GM21528 (cell line): ENCODE results near the gene C1GALT1.
A peak's percentile ranks its signal among the peaks of the same experiment; 100 is the strongest.
"Not testable (repeated sequence)": the region's sequence is repeated elsewhere in the genome, so short reads cannot be mapped to it uniquely, and the experiment has no call there.

ENCODE experiments used
- ATAC-seq: cut with Tn5 transposase; IDR thresholded peaks from one replicate; pipeline ENCODE4 v1.9.1; 2021; ENCODE audit warnings: mild to moderate bottlenecking, moderate library complexity; ENCODE audit not compliant: unreplicated experiment, low FRiP score

C1GALT1 gene

DNA sequence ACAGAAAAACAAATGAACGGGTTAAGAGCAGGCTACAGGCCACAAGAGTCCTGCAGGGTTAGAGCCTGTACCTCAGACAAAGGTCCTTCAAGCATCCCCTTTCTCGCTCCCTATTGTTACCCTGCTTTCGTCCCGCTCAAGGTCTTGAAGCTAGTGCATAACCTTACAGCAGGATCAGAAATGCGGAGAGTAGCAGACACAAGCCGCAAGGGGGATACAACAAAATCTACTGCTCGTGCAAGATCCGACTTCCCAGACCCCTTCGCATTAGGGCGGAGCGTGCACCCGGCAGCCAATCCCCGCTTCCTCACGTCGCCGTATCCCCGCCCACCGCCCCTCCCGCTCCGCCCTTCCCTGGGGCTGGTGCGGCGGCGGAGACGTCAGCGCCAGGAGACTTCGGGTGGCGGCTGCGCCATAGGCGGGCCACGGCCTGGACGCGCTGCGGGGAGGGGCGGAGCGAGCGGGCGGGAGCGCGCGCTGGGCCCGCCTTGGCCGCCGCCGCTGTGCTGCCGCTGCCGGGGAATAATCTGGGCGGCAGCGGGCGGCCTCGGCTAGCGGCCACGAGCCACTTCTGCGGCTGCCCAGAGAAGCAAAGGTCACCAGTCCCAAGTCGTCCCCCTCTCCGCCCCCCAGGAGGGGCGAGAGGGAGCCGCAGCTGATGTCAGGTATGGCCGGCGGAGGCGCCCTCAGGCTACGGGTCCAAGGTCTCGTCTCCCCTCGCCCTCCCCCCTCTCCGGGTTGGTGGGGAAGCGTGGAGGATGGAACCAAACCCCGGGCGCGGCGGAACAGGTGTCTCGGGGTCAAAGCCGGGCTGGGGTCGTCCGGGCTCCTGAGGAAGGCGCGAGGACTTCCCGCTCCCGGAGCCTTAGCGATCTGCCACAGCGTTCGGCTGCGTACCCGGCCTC is at the start of gene C1GALT1:
Gene C1GALT1 (plus strand): TSS at position 389 of the 905 bp plus-strand sequence. CDS start 51,776 bp downstream, outside the sequence.
- ATAC-seq = peak; percentile 86

DNA sequence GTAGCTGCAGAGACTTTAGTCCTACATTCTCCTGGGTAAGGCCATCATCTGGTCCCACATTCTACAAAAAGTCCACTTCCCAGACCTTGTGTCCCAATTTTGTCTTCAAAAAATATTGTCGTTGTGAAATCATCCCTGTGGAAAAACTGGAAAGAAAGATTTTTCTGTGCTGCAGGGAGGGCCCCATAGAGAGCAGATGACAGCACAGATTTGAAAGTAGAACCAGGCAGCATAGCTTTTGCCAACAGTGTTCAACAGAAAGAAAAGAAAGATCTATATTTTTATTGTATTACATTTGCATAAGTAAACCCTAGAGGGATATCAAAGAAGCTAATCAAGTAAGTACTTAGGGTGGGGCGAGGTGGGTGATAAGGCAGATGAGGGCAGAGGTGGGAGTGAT is 48.3 kb upstream of the C1GALT1 start:
- ATAC-seq = no peak

DNA sequence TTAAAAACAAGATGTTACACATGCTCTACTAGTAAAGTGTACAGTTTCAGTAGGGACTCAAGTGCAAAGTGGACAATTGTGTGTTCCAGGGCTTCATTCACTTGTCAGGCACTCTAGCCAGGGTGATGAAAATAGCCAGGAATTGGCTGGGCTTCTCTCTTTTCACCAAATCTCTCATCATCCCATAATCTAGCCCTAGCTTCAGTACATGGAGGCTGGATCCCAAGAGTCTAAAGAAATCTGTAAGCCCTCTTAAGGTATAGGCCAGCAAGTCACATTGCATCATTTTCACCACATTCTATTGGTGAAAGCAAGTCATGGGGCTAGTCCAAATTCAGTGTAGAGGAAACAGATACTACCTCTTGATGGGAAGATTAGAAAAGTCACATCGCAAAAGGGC is 47.3 kb upstream of the C1GALT1 start:
- no peak for ATAC-seq

DNA sequence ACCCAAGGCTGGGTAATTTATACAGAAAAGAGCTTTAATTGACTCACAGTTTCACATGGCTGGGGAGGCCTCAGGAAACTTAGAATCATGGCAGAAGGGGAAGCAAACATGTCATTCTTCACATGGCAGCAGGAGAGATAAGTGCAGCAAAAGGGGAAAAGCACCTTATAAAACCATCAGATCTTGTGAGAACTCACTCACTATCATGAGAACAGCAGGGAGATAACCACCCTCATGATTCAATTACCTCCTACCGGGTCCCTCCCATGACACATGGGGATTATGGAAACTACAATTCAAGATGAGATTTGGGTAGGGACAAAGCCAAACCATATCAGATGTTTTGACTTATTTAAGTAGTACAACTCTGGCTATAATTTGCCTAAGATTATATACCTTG is 46.4 kb upstream of the C1GALT1 start:
- ATAC-seq = not testable (repeated sequence)

DNA sequence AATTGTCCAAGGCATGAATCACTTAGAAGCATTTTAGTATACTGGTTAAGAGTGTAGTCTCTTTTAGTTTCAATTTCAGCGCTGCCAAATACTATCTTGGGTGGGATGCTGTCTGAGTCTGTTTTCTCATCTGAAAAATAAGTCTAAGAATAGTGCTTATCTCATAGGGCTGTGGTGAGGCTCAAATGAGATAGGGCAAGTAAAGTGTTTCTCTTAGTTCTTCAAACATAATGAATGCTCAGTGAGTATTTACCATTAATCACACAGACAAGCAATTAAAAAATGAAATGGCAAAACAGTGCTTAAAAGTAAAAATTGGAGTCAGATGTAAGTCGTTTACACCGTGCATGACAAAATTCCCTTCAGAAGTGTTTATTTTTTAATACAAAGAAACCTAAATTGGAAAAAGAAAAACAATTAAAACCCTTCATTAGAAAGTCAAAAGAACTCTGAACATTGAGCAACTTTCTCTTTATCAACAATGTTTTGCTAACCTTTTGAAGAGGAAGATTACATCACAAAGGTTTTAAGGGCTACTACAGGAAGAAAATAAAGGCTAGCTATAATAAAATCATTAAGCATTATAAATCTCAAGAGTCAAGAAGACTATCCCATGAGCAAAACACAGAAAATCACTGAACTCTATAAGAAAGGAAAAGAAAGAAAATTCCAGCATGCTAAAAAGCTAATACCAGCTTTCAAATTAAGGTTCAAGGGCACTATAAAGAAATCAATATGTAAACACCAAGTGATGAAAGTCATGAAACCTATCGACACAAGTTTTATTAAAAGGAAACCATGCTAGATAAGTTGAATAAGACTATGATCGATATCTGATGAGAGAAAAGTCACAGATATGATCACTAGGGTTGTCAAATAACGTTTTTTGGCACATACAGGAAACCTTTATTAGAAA is 45.6 kb upstream of the C1GALT1 start:
- no peak for ATAC-seq

DNA sequence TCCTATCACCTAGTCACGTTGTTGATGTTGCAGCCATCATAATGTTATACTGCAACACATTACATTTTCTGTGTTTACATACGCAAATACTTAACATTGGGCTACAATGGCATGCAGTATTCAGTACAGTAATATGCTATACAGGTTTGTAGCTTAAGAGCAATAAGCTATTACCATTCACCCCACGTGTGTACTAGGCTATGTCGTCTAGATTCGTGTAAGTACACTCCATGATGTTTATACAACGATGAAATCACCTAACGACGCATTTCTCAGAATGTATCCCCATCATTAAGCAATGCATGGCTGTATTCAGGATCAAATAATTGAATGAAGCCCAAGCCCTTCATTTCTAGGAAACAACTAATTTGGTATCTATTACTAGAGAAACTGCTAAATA is 43.4 kb upstream of the C1GALT1 start:
- no peak for ATAC-seq

DNA sequence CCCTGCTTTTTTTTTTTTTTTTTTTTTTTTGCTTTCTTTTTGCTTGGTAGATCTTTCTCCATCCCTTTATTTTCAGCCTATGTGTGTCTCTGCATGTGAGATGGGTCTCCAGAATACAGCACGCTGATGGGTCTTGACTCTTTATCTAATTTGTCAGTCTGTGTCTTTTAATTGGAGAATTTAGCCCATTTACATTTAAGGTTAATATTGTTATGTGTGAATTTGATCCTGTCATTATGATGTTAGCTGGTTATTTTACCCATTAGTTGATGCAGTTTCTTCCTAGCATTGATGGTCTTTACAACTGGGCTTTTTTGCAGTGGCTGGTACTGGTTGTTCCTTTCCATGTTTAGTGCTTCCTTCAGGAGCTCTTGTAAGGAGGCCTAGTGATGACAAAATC is 38.9 kb upstream of the C1GALT1 start:
- not testable (repeated sequence) for ATAC-seq

DNA sequence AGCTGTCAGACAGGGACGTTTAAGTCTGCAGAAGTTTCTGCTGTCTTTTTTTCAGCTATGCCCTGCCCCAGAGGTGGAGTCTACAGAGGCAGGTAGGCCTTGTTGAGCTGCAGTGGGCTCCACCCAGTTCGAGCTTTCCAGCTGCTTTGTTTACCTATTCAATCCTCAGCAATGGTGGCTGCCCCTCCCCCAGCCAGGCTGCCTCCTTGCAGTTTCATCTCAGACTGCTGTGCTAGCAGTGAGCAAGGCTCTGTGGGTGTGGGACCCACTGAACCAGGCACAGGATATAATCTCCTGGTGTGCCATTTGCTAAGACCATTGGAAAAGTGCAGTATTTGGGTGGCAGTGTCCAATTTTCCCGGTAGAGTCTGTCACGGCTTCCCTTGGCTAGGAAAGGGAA is 37.2 kb upstream of the C1GALT1 start:
- not testable (repeated sequence) for ATAC-seq

DNA sequence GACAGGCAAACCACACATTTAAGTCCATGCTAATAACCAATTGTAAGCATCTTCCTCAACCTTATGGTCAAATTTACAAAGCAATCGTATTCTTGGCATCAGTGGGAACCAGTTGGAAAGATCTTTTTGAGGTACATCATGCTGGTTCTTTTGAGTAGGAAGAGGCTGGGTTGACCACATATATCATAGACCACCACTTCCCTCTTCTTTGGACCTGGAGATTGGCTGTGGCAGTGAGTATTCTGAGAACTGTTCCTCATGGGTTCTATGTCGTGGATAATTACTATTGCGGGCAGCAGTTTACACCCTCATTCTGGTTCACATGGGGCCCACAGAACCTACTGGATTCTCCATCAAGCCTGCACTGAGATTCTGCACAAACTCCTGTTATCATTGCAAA is 35.5 kb upstream of the C1GALT1 start:
- no peak for ATAC-seq

DNA sequence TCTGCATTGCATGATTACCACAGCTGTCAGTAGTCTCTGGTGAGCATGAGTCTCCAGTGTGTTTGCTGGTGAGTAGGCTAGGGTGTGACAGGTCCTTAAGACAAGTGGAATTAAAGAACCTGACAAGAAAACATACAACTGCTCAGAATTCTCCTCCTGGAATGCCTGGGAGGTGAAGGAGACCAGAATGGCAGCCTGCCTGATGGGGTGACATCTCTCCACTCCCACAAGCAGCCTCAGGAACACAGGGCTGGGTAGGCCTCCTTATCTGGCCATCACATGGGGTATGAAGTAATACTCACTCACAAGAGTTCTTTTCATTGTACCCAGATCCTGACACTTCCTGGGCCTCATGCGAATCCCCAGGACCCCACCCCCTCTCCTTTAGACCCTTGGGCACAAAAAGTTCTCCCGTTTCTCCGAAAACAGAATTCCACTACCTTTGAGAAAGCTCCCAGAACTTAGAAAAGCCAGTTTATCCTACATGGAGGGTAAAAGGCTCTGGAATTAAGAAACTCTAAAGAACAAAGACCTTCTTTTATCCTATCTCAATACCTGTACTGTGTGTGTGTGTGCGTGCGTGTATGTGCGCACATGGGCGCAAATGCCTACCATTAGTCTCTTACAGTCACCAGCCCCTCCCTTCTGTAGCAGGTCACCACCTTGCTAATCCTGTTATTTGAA is 33.4 kb upstream of the C1GALT1 start:
- ATAC-seq = no peak

DNA sequence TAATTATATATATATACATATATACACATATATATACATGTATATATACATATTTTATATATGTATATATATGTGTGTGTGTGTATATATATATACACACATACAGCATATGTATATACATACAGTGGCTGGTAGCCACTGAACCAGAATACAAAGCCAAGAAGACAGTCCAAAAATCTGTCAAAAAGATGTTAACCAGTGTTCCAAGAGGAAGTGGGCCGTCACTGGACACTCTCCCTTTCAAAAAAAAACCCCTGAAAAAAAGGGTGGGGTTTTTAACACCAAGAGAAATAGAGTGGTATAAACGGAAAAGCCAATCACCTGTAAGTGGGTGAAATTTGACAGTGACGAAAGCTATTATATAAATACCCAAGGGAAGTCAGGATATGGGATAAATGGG is 31.1 kb upstream of the C1GALT1 start:
- no peak for ATAC-seq

DNA sequence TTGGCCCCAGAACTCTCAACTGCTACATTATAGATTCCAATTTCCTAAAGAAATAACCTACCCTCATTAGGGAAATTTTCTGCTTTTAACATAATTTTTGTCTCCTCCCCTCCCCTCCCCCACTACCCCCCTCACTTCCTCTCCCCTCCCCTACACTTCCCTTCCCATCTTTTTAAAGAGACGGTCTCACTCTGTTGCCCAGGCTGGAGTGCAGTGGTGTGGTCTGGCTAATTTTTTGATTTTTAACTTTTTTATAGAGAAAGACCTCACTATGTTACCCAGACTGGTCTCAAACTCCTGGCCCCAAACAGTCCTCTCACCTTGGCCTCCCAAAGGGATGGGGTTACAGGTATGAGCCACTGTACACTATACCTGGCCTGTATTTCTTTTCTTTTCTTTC is 30.5 kb upstream of the C1GALT1 start:
- no peak for ATAC-seq

DNA sequence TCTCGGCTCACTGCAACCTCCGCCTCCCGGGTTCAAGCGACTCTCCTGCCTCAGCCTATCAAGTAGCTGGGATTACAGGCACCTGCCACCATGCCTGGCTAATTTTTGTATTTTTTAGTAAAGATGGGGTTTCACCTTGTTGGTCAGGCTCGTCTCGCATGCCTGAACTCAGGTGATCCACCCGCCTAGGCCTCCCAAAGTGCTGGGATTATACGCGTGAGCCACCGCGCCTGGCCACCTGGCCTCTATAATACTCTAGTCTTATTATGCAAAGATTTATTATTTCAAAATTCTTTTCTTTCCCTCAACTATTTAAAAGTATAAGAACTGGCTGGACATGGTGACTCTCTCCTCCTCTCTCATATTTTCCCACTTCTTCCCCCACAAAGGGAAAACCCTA is 30.0 kb upstream of the C1GALT1 start:
- ATAC-seq = no peak

DNA sequence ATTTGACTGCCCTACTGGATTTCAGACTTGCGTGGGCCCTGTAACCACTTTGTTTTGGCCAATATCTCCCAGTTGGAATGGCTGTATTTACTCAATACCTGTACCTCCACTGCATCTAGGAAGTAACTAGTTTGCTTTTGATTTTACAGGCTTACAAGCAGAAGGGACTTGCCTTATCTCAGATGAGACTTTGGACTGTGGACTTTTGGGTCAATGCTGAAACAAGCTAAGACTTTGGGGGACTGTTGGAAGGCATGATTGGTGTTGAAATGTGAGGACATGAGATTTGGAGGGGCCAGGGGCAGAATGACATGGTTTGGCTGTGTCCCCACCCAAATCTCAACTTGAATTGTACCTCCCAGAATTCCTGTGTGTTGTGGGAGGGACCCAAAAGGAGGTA is 28.0 kb upstream of the C1GALT1 start:
- not testable (repeated sequence) for ATAC-seq

DNA sequence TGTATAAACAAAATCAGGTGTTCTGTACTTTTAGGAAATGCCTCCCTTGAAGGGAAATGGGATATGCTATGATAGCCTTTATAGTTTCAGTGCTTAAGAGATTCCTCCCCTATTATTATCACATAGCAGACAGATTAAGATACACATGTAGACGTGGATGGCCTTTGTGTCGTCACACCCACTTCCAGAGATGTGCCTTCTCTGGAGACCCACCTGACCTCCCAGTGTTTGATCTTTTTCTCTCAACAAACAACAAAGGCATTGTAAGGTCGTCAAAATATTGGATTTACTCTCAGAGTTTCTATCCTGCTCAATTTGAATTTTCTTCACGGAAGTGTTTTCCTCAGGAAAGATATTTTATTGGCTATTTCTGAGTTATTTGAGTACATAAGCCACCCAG is 25.7 kb upstream of the C1GALT1 start:
- ATAC-seq = no peak

DNA sequence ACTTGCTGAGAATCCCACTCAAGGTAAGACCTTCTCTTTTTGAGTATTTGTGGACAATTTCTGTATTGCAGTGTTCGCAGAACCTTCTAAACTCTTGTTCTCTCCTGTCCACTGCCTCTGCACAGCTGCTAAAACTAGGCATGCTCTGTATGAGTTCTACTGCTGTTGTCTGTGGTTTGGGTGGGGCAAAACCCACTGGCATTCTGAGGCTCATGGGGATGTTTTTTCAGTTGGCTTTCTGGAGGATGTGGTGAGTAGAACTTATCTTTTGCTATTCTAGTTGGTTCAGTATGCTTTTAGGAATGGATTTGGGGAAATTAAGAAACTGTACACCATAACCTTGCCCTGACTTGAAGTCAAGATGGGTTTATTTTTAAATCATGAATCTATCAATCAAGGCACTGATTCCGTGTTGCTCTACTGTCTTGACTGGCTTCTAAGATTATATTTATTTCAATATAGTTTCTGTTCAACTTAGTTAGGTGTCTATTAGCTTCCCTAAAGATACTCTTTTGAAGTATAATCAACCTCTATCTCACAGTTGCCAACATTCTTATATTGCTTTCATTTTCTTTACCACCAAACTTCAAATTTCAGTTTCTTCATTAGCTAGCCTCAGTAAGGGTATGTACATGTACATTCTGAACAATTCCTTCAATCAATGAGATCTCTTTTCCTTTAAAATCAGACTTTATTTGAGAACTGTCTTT is 25.0 kb upstream of the C1GALT1 start:
- peak; percentile 77 for ATAC-seq

DNA sequence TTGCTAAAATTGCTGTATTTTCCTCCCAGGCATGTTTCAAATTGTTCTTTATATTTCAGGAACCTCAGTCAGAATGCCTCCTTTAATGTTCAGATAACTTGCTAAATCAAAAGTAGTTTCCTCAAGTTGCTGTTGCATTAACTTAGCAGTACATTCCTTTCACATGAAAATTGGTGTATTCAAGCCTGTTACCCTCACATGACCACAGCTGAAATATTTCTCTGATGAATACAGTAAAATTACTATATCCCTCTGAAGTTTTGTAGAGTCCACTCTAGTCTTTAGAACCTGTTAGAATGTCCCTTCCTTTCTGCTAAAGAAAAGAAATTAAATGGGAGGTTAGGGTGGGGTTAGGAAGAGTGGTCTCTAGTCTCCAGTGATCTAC is 24.5 kb upstream of the C1GALT1 start:
- ATAC-seq = peak; percentile 16

DNA sequence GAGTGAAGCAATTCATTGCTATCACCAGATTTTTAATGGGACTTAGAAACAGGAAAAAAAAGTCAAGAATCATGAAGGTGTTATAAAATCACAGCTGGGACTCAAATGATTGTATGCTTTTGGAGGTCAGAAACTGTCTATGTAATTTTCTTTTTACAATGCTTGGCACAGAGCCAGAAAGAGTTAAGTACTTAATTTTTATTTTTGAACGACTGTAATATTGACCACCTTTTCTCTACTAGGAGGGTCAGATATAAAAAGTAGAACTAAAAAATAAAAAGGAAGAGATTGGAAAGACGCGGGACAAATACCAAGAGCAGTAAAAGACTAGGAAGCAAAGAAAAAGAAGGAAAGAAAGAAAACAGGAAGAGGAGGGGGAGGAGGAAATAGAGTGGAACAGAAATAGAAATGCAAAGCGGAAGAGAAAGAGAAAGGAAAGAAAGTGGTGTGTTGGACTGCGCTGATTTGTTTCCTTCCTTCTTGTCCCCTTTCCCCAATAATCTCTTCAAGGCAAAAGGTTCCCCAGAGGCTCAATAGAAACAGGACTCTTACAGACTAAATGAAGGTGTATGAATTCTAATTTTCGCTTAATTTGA is 23.2 kb upstream of the C1GALT1 start:
- ATAC-seq = peak; percentile 48

DNA sequence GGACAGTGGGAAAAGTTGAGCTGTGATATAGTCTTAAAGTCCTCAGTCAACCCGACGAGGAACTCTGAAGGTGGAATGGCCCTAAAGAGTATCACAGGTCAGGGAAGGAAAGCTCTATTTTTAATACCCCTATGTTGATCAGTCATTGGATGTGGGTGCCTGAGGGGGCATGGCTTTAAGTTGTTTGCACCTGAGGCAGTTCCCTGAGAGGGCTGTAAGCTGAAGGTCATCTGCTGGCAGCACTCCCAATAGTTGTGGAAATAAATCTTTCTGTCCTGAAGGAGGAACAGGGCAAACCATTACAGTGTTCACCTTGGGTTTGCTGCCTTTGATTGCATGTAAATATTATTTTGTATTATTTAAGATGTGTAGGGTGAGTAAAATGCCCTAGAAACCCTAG is 17.8 kb upstream of the C1GALT1 start:
- no peak for ATAC-seq

DNA sequence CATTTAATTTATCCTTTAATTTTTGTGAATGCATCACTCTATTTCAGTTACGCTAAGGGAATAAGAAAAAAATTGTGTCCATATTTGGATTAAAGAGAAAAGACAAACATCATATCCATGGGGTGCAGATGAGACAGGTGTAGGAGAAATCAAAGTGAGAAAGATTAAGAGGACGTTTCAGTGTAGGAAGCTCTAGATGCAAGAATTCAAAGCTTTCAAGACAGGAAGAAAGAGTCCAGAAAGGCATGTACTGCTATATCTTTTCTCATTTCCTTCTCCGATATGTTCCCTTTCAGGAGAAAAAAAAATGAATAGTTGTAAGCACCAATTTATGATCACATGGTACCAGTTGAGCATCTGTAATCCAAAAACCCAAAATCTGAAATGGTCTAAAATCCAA is 17.0 kb upstream of the C1GALT1 start:
- no peak for ATAC-seq
